HG02943 (cell line): ENCODE results near the gene SPATA24.

ENCODE experiments used
- ATAC-seq: cut with Tn5 transposase; IDR thresholded peaks from one replicate; pipeline ENCODE4 v1.9.1; 2021; ENCODE audit warnings: mild to moderate bottlenecking, low read depth, moderate library complexity; ENCODE audit not compliant: unreplicated experiment

Gene SPATA24

DNA sequence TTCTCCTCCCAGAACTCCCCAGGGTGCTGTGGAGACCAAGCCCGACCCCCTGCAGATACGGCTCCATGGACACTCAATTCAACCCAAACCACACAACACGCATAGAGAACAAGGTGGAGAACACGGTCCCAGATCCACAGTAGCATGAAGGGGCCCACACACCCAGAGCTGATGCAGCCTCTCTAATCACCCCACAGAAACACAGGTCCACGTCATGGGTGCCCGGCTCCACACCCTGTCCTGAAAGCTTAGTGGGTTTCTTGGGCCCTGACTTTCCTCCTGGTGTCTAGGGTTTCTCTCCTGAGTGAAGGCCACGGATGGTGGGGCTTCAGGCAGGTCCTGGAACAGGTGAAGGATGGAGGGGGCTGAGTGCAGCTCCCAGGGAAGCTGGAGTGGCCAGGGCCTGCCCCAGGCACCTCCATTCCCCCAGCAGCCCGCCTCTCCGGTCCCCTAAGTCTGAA lies 19.3 kb downstream of the SPATA24 start:
- no peak for ATAC-seq

DNA sequence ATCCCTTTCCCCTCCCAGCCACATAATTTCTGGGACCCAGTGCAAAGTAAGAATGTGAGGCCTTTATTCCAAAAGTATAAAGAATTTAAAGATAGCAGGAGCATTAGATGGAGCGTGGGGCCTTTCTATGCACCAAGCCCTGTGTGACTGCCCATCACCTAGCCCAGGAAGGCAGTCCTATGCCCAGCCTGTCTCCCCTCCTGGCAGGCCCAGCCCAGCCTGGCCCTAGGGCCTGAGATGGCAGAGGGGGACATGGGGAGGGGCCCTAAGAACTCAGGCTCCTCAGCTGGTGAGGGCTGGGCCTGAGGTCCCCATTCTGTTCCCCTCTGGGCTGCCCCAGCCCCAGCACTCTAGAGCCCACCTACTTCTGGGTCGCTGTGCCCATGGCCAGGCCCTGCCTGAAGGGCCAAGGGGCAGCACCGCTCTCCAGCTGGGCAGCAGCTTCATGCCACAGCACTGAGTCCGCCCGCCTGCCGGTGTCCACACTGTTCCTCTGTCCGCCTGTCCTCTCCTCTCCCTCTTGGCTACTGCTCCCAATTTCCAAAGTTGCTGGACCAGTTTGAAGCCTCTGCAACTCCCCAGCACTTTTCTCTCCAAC lies 19.8 kb downstream of the SPATA24 start:
- no peak for ATAC-seq

DNA sequence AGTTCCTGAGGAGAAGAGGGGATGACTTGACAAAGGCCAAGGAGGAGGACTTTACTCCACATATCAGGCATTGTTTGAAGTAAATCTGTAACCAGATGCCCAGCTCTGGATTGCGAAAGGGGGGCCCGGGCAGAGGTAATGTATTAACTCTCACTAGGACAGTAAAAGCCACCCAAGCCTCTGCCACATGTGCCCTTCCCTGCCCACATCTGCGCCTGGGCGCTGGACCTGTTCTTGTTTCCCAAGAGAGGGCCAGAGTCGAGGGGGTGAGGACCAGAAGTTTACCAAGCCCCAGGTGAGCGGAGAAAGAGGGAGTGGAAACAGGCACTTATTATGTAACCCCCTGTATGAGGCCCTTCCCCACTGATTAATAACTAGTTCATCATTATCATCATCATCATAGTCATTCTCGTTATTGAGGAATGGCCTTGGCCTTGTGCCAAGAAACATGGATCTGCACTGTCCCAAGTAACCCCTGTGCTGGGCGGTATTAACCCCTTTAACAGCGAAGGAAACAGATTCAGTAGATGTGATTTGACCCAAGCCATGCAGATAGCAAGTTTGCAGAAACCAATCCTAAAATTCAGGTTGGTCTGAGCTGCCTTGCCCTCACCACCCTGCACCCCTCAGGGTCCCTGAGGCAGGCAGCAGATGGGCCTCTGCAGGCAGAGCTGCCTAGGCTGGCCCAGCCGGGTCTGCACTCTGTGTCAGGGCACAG lies 20.5 kb downstream of the SPATA24 start, which contains the start of gene SLC23A1:
TSS of gene SLC23A1 (minus strand) at position 23 of the 718 bp plus-strand sequence. CDS start 44 bp downstream, outside the sequence.
- no peak for ATAC-seq

DNA sequence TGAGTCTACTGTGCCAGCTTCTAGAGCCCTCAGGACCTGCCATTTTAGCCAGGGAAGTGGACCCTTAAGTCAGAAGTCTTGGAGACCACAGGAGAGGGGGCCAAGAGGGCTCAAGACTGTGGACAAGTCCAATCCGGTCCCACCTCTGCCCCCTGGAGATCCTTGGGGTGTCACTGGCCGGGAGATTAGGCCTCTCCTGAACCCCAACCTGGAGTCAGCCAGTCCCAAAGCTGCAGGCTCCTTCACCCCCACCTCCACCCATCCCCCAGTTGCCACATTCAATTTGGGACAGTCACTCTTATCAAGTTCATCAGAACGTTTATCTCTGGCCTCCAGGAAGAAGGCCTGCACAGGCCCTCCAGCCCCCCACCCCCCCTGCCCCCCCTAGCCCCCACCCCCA lies 21.1 kb downstream of the SPATA24 start:
- ATAC-seq, result no peak

DNA sequence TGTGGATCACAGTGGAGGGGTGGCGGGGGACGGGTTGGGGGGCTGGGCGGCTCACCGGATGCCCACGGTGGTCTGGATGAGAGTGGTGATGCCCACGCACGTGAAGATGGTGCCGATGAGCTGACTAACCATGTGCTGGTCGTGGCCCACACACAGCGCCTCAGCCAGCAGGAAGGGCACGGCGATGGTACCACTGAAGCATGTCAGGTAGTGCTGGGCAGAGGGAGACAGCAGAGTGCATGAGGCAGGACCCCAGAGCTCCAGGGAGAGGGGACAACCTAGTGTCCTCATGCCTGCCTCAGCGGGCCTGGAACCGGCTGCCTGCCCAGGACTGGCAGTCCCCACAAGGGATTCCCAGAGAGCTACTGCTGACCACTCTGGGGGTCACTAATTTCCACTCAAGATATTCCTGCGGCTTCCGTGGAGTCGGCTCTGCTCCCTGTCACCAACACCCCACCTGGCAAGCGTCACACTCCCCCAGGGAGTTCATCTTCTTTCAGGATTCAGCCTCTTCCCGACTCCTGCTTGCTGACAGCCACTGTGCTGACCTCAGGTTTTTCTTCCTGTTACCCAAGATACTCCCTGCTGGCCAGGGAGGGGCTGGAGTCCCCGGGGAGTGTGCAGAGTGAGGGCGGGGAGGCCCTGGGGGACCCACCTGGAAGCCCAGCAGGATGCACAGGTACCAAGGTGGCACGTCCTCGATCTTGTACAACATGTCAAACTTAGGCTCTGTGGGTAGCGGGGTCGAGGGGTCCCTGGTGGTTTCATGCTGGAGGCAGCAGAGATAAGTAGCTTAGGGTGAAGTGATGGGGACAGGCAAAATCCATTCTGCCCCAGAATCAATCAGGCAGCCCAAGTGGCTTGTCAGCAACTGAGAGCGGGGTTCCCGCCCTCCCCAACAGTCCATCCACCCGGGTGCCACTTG lies 21.8 kb downstream of the SPATA24 start:
- no peak for ATAC-seq

DNA sequence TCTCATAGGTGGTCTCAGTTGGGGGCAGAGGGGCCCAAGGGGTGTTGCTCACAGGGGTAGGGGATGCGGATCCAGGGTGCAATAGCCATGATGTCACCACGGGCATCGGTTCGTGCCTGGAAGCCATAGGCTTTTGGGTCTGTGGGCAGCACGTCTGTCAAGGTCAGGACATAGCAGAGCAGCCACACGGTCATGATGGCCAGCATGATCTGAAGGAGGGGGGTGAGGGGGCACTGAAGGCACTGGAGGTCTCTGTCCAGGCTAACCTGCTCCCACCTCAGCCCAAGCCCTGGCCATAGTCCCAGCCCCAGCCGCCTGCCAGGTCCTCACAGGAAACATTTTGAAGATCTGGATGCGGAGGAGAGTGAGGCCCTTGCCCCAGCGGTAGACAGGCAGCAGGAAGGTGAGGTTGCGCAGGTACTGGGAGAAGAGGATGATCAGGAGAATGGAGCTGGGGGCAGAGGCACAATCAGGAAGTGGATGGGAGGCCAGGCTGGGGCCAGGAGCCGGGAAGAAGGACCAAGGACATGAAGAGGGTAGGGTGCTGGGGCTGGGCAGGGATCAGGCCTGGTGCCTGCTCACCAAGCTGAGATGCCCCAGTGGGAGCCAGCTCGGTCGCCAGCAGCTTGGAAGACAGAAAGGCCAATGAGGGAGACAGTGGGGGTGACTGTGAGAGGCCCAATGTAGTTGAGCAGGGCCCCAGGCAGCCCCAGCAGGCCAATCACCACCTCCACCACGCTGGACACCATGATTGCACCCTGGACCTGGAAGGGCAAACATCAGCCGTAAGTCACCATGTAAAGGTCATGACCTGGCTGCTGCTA lies 24.1 kb downstream of the SPATA24 start:
- ATAC-seq, result no peak

DNA sequence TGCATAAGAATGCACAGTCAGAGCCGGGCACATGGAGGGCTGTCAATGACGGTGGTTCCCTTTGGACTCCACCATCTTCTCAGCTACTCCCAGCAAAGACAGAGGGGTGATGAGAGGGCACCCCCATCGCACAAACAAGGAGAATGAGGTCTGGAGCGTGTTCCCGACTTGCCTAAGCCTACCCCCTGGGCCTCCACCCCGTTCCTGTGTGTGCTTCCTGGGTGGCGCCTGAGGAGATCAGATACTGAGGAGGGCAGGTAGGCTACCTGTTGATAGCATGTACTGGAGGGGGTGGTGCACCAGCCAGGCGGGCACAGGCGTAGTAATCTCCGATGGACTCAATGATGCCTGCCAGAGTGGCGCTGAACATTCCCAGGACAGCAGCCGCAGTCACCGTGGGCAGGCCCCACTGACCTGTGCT lies 24.9 kb downstream of the SPATA24 start:
- ATAC-seq, result no peak

DNA sequence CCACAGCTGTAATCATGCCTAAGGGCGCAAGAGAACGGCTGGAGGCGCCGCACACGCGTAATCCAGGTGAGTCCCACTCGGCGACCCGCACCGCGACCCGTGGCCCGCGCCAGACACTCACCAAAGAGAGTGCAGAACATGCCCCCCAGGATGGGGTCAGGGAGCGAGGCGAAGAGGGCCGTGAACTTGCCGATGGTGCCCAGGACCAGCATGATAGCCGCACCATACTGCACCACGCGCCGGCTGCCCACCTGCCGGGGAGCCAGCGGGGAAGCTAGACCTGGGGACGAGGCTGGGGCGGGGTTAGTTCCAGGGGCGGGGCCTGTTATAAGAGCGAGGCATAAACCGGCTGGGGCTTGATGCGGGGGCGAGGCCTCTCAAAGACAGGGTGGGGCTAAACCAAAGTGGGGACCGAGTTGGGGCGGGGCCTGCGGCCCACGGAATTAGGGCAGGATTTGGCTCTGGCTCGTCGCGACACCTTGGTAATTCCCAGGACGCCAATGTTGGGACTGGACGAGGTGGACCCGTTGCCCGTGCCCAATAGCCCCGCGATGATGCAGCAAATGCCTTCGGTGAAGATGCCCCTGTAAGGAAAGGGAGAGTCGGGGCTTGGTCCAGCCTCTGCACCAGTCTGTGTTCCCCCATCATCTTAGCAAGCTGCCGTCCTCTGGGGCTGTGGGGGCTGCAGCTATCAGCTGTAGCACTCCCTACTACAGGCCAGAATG lies 25.6 kb downstream of the SPATA24 start:
- no peak for ATAC-seq

DNA sequence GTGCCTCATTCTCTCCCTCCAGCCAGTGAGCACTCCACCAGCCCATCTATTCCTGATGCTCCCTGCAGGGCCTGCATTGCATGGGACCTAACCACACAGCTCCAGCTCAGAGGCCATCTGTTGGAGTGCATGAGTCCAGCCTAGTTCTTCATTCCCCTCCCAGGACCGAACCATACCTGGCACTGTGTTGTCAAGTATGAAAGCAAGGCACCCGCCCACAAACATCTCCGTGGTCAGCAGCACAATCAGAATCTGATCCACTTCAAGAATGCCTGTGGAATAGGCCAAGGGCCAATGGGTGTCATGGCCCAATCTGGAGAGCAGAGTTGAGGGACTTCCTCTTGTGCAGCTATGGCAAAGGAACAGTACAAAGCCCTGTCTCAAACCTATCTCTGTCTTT lies 26.7 kb downstream of the SPATA24 start:
- no peak for ATAC-seq

DNA sequence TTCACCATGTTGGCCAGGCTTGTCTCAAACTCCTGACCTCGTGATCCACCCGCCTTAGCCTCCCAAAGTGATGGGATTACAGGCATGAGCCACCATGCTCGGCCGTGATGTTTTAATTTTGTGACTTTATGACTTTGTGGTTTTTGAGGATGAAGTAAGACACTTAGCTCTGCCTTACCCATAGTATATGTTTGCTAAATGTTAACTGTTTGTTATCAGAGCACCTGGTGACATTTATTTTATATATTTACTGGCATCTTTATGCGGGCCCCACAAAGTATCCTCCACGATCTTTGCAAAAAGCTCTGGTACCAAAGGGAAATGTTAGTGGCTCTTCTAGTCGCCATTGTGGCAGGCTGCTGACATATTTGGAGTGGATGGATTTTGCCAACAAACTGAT lies 27.5 kb downstream of the SPATA24 start:
- ATAC-seq, result no peak

DNA sequence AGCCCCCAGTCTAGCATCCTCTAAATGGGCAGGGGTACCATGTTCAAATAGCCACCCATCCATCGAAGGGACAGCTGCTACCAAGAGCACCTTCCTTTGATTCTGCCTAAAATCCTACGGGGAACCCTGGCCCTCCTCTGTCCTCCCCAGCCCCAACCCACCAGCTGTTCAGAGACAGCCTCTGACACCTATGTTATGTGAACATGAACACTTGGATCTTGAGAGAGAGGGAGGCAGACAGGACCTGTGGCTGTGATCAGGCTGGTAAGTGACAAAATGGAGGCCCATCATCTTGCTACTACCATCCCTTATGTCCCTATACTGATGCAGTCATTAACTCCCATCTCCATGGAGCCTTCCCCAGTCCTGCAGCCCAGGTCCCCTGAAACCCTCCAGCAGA lies 29.0 kb downstream of the SPATA24 start:
- no peak for ATAC-seq

DNA sequence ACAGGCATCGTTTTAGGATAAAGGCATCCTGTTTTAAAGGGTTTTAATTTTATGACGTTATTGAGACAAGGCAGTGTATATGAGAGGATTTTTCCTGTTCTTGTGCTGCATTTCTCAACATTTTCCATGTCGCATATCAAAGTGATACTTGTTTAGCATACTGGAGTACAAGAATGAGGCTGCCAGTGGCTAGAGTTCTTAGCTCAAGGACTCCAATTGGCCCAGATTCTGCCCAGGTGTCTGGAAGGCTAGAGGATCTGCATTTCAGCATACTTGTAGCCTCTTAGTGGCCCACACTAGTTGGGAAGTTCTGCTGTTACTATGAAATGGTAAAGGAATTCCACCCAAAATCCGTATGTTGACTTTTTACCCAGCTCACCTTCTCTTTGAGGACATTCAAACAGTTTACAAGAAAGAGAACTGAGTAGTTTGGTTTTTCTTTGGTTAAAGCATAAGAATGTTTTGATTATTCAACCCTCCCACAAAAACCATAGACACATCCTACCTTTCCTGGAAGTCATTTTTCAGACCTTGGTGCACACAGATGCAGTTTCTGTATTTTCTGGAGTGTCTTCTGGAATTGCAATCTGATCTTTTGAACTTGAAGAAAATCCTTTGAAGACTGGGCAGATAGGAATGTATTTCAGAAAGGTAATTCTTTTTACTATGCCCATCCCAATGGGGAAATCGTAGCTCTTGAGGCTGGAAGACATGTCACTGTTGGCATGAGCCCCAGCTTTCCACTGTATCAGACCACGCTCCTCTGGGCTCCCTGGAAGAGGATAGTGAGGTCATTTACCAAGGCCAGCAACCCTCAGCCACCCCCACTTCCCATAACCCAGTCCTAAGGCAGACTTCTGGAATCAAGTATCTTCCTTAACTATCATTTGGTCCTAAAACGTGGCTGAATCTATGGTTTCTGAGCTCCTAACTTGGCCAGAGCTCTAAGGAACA lies 32.1 kb downstream of the SPATA24 start:
- no peak for ATAC-seq

DNA sequence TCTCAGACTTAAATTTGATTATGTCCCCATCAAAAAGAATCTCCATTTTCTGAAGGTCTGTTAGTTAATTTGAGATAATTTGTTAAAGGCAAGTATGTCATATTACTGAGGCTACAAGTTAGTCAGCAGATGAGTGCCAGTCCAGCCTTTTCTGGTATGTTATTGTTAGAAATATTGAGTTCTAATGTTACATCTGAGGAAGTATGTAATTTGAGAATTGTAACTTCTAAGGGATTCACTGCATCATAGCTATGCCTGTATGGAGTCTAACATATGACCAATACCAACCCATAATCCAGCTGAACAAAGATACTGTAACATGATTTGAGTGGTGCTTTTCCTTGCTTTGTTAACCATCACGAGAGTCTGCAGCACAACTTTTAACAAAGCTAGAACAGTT lies 34.7 kb downstream of the SPATA24 start:
- no peak for ATAC-seq

DNA sequence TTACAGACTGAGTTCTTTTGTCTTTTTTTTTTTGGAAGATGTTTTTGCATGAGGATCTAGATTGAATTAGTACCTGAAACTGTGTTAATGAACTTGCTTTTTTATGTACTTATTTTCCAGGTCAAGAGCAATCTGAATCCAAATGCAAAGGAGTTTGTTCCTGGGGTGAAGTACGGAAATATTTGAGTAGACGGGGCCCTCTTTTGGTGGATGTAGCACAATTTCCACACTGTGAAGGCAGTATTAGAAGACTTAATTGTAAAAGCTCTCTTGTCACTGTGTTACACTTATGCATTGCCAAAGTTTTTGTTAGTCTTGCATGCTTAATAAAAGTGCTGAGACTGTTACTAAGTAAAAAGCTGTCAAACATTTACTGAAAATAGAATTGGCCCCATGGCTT lies 35.3 kb downstream of the SPATA24 start:
- no peak for ATAC-seq

DNA sequence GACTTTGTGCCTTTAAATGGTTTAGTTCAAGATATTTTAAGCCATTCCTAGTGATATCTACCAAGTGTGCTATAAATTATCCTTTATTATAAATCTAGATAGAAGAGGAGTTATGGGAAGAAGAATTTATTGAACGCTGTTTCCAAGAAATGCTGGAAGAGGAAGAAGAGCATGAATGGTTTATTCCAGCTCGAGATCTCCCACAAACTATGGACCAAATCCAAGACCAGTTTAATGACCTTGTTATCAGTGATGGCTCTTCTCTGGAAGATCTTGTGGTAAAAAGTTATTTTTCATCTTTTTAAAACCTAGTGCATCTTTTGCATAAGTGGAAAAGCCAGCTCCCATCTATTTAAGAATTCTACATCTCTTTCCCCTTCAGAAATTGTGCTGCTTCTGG lies 39.4 kb downstream of the SPATA24 start:
- no peak for ATAC-seq

DNA sequence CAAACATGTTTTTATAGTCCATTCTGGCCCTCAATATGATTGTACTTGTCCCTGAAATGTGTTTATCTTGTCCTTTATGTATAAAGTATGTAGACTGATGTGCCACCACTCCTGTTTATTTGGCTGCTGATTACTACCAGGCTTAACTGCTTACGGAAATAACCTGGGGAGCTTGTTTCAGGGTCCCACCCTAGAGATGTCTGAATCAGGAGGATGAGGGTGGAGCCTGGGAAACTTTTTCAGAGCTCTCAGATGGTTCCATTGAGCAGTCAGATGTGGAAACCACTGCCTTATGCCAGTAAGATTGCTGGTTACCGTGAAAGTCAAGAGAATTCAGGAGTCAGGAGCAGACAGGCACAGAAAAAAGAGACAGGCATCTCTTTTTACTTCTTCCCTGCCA lies 40.0 kb downstream of the SPATA24 start:
- ATAC-seq, result no peak

DNA sequence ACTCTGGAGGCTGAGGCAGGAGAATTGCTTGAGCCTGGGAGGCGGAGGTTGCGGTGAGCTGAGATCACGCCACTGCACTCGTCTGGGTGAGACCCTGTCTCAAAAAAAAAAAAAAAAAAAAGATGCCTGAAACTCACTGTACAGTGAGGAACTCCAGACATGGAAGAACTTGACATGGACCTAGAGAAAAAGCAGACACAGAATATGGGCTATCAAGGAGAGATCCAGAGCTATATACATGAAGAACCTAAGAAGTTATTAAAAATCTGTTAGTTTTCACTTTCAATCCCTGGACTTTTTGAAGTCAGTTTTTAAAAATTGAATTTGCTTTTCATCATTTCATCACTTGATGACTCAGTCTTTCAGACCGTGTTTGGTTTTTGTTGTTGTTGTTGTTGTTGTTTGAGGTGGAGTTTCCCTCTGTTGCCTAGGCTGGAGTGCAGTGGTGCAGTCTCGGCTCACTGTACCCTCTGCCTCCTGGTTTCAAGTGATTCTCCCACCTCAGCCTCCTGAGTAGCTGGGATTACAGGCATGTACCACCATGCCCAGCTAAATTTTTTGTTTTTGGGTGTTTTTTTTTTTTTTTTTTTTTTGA lies 42.0 kb downstream of the SPATA24 start:
- no peak for ATAC-seq

DNA sequence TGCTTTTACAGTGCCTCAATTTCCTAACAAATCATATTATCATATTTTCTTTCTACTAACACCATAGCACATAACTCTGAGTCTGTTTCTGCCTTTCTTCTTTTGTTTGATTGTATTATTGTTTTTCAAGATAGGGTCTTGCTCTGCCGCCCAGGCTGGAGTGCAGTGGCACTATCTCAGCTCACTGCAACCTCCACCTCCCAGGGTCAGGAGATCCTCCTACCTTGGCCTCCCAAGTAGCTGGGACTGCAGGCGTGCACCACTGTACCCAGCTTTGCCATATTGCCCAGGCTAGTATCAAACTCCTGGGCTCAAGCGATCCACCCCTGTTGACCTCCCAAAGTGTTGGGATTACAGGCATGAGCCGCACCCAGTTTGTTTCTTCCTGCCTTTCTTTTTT lies 43.5 kb downstream of the SPATA24 start:
- ATAC-seq, result no peak
